Measurements from ENCODE around the gene LRRC43.
A peak's percentile ranks its signal among the peaks of the same experiment; 100 is the strongest.
"Not testable (repeated sequence)": the region's sequence is repeated elsewhere in the genome, so short reads cannot be mapped to it uniquely, and the experiment has no call there.

Gene LRRC43

DNA sequence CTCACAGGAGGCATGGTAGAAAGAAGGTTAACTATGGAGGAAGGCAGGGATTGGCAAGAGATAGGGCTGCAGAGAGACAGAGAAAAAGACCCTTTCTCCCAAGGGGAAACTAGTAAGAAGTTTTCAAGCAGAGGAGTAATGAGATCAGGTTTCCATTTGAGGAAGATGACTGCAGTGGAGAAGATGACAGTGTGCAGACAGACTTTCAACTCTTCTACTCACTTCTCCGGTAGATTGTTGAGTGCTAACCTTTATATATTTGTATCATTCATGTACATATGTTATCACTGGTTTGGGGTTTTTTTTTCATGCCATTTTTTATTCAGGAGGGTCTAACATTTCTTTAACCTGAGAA, 14.7 kb downstream of the LRRC43 start:
- no peak for DNase-seq

DNA sequence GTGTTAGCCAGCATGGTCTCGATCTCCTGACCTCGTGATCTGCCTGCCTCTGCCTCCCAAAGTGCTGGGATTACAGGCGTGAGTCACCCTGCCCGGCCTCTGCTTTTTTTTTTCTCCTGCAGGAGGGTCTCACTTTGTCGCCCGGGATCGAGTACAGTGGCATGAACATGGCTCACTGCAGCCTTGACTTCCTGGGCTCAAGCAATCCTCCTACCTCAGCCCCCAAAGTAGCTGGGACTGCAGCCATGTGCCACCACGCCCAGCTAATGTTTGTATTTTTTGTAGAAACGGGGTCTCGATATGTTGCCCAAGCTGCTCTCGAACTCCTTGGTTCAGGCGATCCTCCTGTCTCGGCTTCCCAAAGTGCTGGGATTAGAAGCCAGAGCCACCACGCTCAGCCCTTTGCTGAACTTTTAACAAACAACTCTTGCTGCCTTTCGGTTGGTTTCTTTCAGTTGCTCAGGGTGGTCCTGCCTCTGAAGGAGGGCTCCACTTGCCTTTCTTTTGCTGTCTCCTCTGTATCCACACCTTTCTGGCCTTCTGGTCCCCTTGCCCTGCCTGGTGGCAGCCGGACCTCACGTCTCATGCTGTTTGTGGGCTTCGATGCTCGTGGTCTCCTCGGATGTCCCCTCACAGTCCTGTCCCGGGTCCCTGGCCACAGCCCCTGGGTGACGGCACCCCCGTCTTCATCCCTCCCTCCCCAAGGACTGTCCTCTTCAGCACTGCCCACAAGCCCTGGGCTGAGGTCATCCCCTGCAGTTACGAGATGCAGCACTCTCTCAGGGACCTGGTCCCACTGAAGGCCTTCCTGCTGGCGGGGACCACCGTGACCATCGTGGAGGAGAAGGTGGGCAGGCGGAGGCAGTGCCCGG, 16.8 kb downstream of the LRRC43 start:
- no peak for DNase-seq

DNA sequence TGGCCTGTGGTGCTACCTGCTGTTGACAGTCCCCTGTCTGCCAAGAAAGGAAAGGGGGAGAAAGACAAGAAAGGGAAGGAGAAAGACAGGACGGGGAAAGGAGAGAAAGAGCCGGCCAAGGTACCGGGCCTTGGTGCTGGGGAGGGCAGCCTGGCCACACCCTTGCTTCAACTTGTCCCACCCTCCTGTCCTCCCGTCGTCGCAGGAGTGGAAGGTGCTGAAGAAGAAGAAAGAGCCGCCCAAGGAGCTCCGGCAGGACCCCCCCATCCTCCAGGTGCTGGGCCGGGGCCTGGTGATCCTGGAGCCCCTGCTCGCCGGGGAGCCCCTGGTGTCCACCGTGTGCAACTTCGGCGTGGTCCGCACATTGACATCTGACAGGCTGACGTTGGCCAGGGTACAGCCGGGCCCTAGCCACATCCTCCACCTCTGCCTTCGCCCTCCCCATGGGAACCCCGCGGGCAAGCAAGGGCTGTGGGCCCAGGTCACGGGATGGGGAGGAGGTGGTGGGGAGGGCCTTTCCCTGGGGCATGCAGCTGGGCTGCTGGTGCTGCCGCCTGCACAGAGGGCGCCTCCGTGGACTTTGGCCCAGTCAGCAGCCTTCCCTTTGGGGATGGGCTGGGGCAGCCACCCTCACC, 17.7 kb downstream of the LRRC43 start:
- no peak for DNase-seq

DNA sequence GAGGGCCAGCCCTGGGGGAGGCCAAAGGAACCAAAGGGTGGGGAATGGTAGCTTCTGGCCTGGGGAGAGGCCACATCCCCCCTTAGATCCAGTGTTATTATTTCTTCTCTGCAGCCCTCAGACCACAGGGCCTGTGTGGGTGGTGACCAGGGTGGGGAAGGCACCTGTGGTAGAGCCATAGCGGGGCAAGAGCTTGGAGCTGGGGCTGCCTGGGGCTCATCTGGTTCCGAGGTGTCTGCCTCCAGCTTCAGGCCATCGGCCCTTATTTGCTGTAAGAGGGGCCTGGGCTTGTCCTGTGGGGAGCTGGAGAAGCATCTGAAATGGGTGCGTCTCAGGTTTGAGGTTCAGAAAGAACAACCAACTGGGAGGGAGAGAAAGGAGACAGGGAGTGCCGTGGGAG, 18.5 kb downstream of the LRRC43 start:
- no peak for DNase-seq

DNA sequence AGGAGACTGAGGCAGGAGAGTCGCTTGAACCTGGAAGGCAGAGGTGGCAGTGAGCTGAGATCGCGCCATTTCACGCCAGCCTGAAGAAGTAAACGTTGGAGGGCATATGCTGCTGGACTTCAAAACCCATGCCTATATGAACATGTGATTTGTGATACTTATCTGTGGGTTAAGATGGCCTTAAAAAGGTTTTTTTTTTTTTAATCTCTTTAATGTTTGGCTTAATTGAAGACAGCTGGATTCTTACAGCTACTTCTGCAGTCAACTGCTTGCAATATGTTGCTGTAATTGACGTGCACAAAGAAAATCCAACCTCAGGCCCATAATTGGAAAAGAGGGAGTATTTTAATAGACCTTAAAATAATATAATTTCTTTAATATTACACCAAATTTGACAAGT, 19.1 kb downstream of the LRRC43 start:
- no peak for DNase-seq

DNA sequence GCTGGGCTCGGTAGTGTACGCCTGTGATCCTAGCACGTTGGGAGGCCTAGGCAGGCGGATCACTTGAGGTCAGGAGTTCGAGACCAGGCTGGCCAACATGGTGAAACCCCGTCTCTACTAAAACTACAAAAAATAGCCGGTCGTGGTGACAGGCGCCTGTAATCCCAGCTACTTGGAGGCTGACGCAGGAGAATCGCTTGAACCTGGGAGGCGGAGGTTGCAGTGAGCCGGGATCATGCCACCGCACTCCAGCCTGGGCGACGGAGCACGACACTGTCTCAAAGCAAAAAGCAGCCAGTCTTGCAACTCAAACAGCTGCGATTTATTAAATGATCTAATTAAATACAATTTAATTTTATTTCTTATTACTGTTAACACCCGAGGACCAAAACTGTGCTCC, 19.9 kb downstream of the LRRC43 start:
- DNase-seq, result not testable (repeated sequence)

DNA sequence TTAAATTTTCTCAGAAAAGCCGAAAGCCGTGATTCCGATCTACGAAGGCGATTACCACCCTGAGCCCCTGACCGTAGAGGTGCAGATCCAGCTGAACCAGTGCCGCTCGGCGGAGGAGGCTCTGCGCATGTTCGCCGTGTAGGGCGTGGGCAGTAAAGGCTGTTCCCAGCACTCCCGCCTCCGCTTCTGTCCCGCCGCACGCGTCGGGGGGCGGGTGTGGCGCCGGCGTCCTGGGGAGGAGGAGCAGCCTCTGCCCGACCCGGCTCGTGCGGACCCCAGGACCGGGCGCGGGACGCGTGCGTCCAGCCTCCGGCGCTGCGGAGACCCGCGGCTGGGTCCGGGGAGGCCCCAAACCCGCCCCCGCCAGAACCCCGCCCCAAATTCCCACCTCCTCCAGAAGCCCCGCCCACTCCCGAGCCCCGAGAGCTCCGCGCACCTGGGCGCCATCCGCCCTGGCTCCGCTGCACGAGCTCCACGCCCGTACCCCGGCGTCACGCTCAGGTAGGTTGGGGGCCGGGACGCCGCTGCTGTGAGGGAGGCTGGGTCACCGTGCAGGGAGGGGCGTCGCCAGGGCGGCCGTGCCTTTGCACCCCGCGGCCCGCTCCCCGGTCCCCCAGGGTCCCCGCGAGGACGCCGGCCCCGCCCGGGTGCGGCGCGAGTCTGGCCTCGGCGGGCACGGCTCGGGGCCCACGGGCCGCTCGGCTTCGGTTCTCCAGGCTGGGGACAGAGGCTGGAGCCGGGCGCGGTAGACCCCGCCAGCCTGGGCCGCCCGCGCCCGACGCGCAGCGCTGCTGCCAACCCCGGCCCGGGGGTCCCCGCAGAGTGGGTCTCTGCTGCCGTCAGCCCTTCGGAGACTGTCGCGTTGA, 20.6 kb downstream of the LRRC43 start, which contains the start of gene B3GNT4:
Gene B3GNT4 (plus strand): TSS at position 409 of the 866 bp plus-strand sequence. CDS start 910 bp downstream, outside the sequence.
- peak; percentile 61 for DNase-seq

DNA sequence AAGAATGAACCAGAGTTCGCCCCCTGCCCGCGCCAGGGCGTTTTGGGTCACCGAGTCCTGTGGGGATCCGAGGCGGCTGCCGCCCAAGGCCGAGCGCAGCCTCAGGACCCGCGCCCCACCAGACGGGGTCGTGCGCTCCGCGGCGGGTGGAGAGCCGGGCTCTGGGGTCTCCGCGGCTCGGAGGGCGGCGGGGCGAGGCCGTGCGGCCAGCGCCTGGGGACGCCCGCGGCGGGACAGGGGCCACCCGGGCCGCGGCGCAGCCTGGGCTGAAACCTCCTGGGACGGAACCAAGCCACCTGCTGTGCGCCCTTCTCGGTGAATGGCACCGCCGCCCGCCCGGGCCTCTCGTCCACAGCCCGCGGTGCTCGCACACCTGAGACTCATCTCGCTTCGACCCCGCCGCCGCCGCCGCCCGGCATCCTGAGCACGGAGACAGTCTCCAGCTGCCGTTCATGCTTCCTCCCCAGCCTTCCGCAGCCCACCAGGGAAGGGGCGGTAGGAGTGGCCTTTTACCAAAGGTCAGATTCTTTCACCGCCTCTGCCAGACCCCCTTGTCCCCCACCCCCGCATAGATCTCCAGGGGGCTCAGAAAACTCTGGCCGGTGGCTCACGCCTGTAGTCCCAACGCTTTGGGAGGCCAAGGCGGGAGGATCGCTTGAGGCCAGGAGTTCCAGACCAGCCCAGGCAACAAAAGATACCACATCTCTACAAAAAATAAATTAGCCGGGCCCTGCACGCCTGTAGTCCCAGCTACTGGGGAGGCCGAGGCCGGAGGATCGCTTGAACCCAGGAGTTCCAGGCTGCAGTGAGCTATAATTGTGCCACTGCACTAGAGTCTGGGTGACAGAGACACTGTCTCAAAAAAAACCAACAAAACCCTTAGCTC, 21.5 kb downstream of the LRRC43 start:
- DNase-seq, result no peak

DNA sequence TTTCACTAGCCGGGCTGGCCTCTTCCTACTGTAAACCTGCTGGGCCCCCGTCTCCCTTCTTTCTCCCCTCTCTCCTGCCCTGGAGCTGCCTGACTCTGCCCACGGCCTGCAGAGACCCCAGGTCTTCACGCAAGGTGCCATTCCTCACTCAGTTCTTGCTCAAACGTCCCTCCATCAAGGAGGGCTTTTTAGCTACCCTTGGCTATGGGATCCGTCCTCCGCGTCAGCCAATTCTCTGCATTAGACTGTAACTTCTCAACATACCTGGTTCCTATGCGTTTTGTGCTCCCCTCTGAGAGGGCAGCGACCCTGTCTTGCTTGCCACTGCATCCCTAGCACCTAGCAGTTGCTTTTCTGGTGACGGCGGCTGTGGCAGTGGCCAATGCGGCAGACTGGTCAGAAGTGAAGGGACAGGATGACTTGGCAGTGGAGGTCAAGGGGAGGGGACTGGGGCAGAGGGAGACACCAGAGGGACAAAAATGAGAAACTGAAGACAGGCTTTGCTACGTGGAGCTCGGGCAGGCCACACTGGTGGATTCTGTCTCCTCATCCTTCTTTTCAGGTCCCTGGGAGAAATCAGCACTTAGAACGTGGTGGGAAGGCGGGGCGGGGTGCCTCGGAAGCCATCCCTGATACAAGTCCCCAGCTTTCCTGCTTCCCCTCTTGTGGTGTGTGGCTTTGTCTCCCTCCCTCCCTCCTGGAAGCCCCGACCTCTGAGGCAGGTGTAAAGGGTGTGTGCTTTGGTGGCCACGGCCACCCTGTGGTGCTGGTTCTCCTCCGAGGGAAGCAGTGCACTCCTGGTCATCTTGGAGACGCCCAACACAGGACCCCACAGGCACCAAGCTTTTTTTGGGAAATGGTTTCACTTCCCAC, 22.4 kb downstream of the LRRC43 start:
- no peak for DNase-seq

DNA sequence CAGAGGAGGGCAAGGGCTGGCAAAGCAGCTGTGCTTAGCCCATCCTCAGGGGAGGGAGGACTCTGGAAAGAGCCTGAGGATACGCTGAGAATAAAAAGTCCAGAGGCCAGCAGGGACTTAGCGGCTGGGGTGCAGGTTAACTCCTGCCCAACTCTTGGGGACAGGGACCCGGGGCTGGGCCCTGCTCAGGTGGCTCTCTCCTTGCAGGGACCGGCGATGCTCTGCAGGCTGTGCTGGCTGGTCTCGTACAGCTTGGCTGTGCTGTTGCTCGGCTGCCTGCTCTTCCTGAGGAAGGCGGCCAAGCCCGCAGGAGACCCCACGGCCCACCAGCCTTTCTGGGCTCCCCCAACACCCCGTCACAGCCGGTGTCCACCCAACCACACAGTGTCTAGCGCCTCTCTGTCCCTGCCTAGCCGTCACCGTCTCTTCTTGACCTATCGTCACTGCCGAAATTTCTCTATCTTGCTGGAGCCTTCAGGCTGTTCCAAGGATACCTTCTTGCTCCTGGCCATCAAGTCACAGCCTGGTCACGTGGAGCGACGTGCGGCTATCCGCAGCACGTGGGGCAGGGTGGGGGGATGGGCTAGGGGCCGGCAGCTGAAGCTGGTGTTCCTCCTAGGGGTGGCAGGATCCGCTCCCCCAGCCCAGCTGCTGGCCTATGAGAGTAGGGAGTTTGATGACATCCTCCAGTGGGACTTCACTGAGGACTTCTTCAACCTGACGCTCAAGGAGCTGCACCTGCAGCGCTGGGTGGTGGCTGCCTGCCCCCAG, 23.4 kb downstream of the LRRC43 start:
- no peak for DNase-seq

DNA sequence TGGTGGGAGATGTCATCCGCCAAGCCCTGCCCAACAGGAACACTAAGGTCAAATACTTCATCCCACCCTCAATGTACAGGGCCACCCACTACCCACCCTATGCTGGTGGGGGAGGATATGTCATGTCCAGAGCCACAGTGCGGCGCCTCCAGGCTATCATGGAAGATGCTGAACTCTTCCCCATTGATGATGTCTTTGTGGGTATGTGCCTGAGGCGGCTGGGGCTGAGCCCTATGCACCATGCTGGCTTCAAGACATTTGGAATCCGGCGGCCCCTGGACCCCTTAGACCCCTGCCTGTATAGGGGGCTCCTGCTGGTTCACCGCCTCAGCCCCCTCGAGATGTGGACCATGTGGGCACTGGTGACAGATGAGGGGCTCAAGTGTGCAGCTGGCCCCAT, 24.1 kb downstream of the LRRC43 start:
- DNase-seq, result no peak

DNA sequence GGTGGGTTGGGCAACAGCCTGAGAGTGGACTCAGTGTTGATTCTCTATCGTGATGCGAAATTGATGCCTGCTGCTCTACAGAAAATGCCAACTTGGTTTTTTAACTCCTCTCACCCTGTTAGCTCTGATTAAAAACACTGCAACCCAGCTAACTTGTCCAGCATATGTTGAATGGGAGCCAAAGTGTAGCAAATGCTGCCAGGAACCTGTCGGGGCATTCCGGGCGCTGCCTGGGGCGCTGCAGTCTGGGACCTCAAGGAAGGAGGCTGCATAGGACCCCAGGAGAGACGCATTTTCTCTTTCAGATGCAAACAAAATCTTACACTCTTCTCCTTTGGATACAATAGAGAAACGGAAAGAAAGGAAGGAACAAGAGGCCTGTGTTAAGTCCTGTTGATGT, 24.5 kb downstream of the LRRC43 start:
- no peak for DNase-seq

DNA sequence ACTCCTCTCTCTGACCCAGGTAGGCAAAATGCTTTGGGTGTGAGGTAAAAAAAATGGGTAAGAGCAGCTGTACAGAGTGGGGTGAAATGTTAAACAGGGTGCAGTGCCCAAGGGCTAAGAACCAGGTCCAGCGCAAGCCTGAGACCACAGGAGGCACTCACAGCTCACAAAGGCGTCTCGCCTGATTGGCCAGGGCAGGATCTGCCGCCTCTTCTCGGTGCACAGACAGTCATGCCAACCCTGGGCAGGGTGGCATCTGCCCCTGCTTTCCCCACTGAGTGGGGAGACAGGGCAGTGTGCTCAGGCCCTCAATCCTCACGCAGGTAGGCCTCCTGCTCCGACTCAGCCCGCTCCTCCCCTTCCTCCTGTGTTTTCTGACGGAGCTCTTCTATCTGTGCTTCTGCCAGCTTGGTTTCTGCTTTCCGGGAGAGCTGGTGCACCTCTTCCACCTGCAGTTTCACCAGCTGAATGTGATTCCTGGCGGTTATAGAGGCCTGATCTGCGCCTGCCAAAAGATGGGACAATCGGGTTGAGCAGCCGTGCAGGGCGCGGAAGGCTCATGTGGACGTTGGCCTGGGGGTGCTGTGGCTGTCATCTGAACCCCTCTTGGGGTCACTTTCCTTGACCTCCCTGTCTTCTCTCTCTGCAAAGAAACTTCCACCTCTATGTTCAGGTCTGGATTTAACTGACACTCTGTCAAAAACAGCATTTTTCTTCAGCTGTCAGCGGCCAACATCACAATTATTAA, 25.3 kb downstream of the LRRC43 start:
- no peak for DNase-seq

DNA sequence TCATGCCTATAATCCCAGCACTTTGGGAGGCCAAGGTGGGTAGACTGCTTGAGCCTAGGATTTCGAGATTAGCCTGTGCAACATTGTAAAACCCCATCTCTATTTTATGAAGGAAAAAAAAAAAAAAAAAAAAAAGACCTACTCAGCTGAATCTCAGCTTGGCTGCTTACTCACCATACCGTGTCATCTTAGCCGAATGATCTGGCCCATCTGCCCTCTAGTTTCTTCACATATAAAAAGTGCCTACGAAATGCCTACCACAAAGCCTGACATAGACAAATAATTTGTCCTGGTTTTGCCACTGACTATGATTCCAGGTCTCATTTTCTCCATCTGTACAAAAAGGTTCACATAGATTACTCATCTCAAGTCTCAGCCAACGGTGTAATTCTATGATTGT, 32.8 kb downstream of the LRRC43 start:
- DNase-seq, result no peak

DNA sequence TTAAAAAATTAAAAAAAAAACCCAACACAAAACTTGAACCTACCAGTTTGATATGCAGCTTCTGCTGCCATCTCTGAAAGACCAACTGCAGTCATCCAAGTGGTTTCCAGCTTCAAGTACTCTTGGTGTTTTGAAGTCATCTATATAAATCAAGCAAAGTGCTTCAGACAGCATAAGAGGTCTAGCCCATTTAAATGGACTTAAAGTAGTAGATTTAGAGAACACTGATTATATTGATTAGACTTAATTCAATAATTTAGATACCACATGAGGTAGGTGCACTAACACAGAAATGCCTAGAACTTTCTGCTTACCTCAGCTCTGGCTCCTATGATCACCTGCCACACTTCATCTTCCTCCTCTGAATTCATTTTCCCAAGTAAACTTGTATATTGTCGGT, 33.5 kb downstream of the LRRC43 start:
- DNase-seq, result no peak

DNA sequence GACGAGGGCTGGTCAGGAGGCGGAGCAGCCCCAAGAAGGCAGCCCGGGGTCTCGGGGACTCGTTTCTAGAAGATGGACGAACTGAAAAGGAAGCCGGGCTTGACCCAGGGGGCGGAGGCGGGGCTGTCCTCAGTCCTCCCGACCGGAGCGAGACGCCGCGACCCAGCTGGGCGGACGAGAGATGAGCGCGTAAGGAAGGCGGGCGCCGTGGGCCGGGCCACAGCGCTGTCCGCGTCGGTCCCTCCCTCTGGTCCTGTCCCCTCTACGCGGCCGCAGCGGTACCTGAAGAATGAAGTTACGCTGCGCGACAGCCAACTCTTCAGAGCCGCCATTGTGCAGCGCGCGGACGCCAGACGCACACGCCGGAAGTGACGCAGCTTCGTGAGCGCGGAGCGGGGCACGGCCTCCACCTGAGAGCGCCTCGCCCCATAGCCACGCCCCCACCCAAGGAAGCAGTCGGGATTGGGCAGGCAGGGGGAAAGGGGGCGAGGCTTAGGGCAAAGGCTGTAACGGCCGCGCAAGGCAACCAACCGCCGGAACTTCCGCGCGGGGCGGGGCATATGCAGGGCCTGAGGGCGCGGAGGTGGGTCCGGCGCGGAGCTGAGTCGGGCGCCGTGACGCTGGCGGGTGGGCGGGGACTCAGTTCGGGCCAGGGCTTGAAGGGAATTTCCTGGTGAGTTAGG, 42.9 kb downstream of the LRRC43 start, which contains the start of gene DIABLO:
Gene DIABLO (minus strand): TSS at position 370 of the 683 bp plus-strand sequence. CDS start 38 bp downstream, at position 332.
- peak; percentile 100 for DNase-seq

DNA sequence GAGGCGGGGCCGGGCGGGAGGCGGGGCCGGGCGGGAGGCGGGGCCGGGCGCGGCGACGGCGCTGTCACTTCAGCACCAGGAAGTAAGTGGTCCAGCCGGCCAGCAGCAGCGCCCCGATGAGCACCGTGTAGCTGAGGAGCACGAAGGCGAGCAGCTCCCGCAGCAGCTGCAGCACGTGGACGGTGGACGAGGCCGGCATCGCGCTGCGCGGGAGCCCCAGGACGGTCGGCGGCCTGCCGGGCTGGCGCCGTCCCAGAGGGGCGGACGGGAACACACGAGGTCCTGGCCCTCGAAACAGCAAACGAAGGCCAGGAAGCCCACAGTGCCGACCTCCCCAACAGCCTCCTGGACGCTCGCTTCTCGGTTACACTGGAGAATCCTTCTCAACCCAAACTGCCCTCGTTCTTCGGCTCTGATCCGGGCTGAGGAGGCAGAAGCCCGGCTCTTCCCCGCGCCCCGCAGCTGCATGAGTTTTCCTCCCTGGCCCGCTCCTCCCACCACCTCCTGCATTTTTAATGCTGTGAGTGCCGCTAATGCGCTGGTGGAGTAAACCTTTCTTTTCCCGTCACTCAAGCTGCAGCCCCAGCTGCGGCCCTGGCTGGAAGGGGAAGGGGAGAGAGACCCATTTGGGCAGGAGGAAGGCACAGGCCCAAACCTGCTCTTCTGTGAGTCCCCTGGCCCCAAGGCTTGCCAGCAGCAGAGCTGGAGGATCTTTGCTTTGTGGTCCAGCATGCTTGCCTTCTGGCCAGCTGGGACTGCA, 43.6 kb downstream of the LRRC43 start:
- no peak for DNase-seq

DNA sequence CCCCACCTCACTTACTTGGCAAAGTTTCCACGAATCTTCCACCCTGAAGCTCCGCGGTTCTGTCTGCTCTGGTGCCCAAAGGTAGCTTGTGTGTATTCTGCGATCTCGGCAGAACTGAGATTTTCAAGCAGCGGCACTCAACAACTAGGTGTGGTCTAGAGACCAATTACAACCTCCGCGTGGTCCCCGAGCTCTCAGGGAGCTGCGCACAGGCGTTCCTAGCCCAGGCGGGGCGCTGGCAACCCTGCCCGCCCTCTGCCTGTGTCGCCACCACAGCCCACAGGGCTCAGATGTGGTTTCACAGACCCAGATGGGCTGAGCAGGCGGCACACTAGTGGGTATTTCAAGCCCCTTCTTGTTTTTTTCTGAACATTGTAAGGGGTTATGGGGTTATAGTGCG, 44.4 kb downstream of the LRRC43 start:
- DNase-seq, result peak; percentile 66

Data from CD4-positive, alpha-beta T cell treated with Interleukin-15 for 1 hour (primary cell).